GM12878 (cell line): ENCODE results near the gene TRIOBP. TPM values are rescaled to one million over a fixed set of nuclear protein-coding genes. Genes with fewer than 3 reads are reported as not detected.

ENCODE experiments used
- ATAC-seq: fragments of 200-7000 bp; cut with Tn5 transposase; 3 replicates; pipeline ENCODE4 v1.9.1; 2020; ENCODE audit warnings: mild to moderate bottlenecking, moderate library complexity
- BruUV-seq: library from RNA; stranded (reverse); fragments of 400-500 nt; replicated peaks from 2 replicates; lab custom pipeline; 2021; lab: Mats Ljungman, UMichigan
- CTCF ChIA-PET: fragments of 300-600 bp; sonication (Branson Sonifier 250); formaldehyde crosslinking; extraction: SDS; loops from one replicate; lab custom pipeline; 2021; ENCODE audit warnings: inconsistent platforms; lab: Yijun Ruan, JAX
- POLR2A ChIA-PET: fragments of 350-600 bp; formaldehyde crosslinking; extraction: SDS; loops from one replicate; lab custom pipeline; 2021; ENCODE audit warnings: inconsistent platforms; lab: Charles Lee
- RAD21 ChIA-PET: fragments of 300-600 bp; sonication (Branson Sonifier 250); formaldehyde crosslinking; loops from one replicate; lab custom pipeline; 2023; ENCODE audit warnings: antibody characterized with exemption; ENCODE audit not compliant: unreplicated experiment; lab: Charles Lee
- SMC1A ChIA-PET: fragments of 300-600 bp; sonication (Branson Sonifier 250); formaldehyde crosslinking; loops from one replicate; lab custom pipeline; 2023; ENCODE audit not compliant: unreplicated experiment, uncharacterized antibody; lab: Charles Lee
- DNase-seq: peaks from one replicate; pipeline ENCODE4 v3.0.0-alpha.2; 2011; ENCODE audit warnings: low read depth, low spot score
- FAIRE-seq: peaks from 3 replicates; lab custom pipeline; 2011; peaks lifted over from hg19 to GRCh38; lab: Jason Lieb, UNC
- H2AFZ ChIP-seq: 2 replicates; pipeline ENCODE4 v1.6.0; 2011; ENCODE audit warnings: low read depth, low read length, control low read depth; ENCODE audit not compliant: control insufficient read depth
- H3K27ac ChIP-seq: 2 replicates; pipeline ENCODE4 v1.5.1; 2011; ENCODE audit warnings: control low read depth; ENCODE audit not compliant: control insufficient read depth, insufficient read depth
- H3K27me3 ChIP-seq, 2 experiments: replicated peaks in 1 of 2; 2 replicates each; pipeline versions ENCODE4 v1.6.0 to v1.6.1; 2011; ENCODE audit warnings: low read length in 1 of 2; ENCODE audit not compliant: control insufficient read depth in 2 of 2, insufficient read depth in 2 of 2
- H3K36me3 ChIP-seq, 2 experiments: 2 replicates each; pipeline ENCODE4 v1.5.1; 2011; ENCODE audit warnings: low read length in 1 of 2; ENCODE audit not compliant: control insufficient read depth in 2 of 2, insufficient read depth in 2 of 2
- H3K4me1 ChIP-seq: 2 replicates; pipeline ENCODE4 v1.6.1; 2011; ENCODE audit warnings: mild to moderate bottlenecking, low read length, moderate library complexity, mixed read lengths; ENCODE audit not compliant: control insufficient read depth, insufficient read depth
- H3K4me2 ChIP-seq: 2 replicates; pipeline ENCODE4 v1.6.0; 2011; ENCODE audit warnings: control low read depth; ENCODE audit not compliant: control insufficient read depth, insufficient read depth
- H3K4me3 ChIP-seq: fragments of 200-600 bp; sonication (generic); 2 replicates; pipeline ENCODE4 v1.5.1; 2016
- H3K79me2 ChIP-seq: 2 replicates; pipeline ENCODE4 v1.6.0; 2011; ENCODE audit warnings: low read length; ENCODE audit not compliant: control insufficient read depth, insufficient read depth
- H3K9ac ChIP-seq: 2 replicates; pipeline ENCODE4 v1.8.0; 2011; ENCODE audit warnings: low read length, control low read depth, mixed read lengths; ENCODE audit not compliant: control insufficient read depth, insufficient read depth
- H3K9me3 ChIP-seq: replicated peaks from 3 replicates; pipeline ENCODE4 v1.5.1; 2011; ENCODE audit warnings: mild to moderate bottlenecking, low read length; ENCODE audit not compliant: control insufficient read depth, insufficient read depth
- H4K20me1 ChIP-seq: 2 replicates; pipeline ENCODE4 v1.6.0; 2011; ENCODE audit not compliant: control insufficient read depth, insufficient read depth
- ASH2L ChIP-seq: fragments of 300-600, 200-600 bp; sonication (generic); IDR thresholded peaks from 2 replicates; pipeline ENCODE4 v1.6.1; 2017; ENCODE audit warnings: low read depth, mild to moderate bottlenecking, borderline replicate concordance
- BACH1 ChIP-seq: fragments of 450-650 bp; IDR thresholded peaks from 2 replicates; pipeline ENCODE4 v1.6.1; 2017; ENCODE audit warnings: mild to moderate bottlenecking, borderline replicate concordance
- BRCA1 ChIP-seq: IDR thresholded peaks from 2 replicates; pipeline ENCODE4 v1.6.1; 2011; ENCODE audit warnings: low read depth, low read length, improper control_type of control experiment
- HDAC2 ChIP-seq: fragments of 200-600 bp; sonication (generic); IDR thresholded peaks from 2 replicates; pipeline ENCODE4 v1.6.1; 2017
- KAT2A ChIP-seq: conservative IDR thresholded peaks from 2 replicates; pipeline ENCODE4 v1.6.1; 2011; ENCODE audit warnings: low read depth, low read length; ENCODE audit not compliant: control insufficient read depth
- MYC ChIP-seq: IDR thresholded peaks from 2 replicates; pipeline ENCODE4 v1.6.1; 2011; ENCODE audit warnings: mild to moderate bottlenecking, low read length, moderate library complexity, inconsistent platforms; ENCODE audit not compliant: insufficient read depth, insufficient replicate concordance, insufficient read length, severe bottlenecking
- PAX5 ChIP-seq: IDR thresholded peaks from 2 replicates; pipeline ENCODE4 v1.6.1; 2011; ENCODE audit warnings: low read depth, low read length, borderline replicate concordance
- RAD21 ChIP-seq: IDR thresholded peaks from 2 replicates; pipeline ENCODE4 v1.6.1; 2011; ENCODE audit warnings: mild to moderate bottlenecking, low read depth, low read length, moderate library complexity; ENCODE audit not compliant: insufficient read depth
- RELA ChIP-seq: fragments of 450-650 bp; IDR thresholded peaks from 2 replicates; pipeline ENCODE4 v1.8.0; 2014; ENCODE audit warnings: borderline replicate concordance; ENCODE audit not compliant: partially characterized antibody
- RFX5 ChIP-seq: IDR thresholded peaks from 2 replicates; pipeline ENCODE4 v1.6.1; 2011; ENCODE audit warnings: low read depth, low read length, improper control_type of control experiment
- SREBF1 ChIP-seq: IDR thresholded peaks from 2 replicates; pipeline ENCODE4 v1.6.1; 2012; ENCODE audit warnings: mild to moderate bottlenecking, low read length
- STAT3 ChIP-seq: IDR thresholded peaks from 2 replicates; pipeline ENCODE4 v1.6.1; 2011; ENCODE audit warnings: low read depth, low read length, improper control_type of control experiment
- TCF12 ChIP-seq: IDR thresholded peaks from 2 replicates; pipeline ENCODE4 v1.6.1; 2011; ENCODE audit warnings: low read depth, mild to moderate bottlenecking, low read length
- ZNF274 ChIP-seq: IDR thresholded peaks from one replicate; pipeline ENCODE4 v1.8.0; 2011; ENCODE audit not compliant: insufficient read length, insufficient read depth
- ZSCAN29 ChIP-seq: fragments of 450-650 bp; IDR thresholded peaks from 2 replicates; pipeline ENCODE4 v1.6.1; 2017; ENCODE audit warnings: mild to moderate bottlenecking, moderate library complexity
- WGBS: methylation state at CpG from one replicate; pipeline ENCODE4 v1.1.6; 2016; ENCODE audit warnings: low lambda C conversion rate; ENCODE audit not compliant: insufficient replicate concordance, insufficient coverage; ENCODE audit errors: missing lambda C conversion rate; 5-methylcytosine and 5-hydroxymethylcytosine counted together
- in situ Hi-C: fragments of 300-500 bp; cut with MboI; formaldehyde crosslinking; loops from 9 replicates; pipeline ENCODE4 v1.14.3; 2018; ENCODE audit warnings: mixed read lengths
- intact Hi-C: fragments of 100-400 bp; cut with micrococcal nuclease; formaldehyde crosslinking; loops from one replicate; pipeline ENCODE4 v1.14.2; 2022; ENCODE audit not compliant: unreplicated experiment
- polyA plus RNA-seq, 11 experiments: library from polyadenylated mRNA; depleted of rRNA in 4 of 11; unstranded in 6 of 11; stranded (reverse) in 5 of 11; fragments of >200 nt; fragmentation: Nextera tagmentation in 4 of 11; fragmentation: Illumina TruSeq in 1 of 11; extraction: Ambion mirVana in 4 of 11; extraction: Trizol in 1 of 11; gene quantifications; 1 replicate in 1 of 11; 2 replicates in 10 of 11; pipeline versions ENCODE4 v1.2.1 to v1.2.3, GENCODE V29; 2011 to 2016; ENCODE audit warnings: inconsistent platforms in 2 of 11, missing spikeins in 2 of 11, low read depth in 1 of 11
- total RNA-seq, 4 experiments: library from RNA; depleted of rRNA in 3 of 4; stranded (reverse); fragments of >200 nt in 3 of 4; fragmentation: Illumina TruSeq in 1 of 4; extraction: Trizol in 1 of 4; gene quantifications; 2 replicates each; pipeline versions ENCODE4 v1.2.1 to v1.2.3, GENCODE V29; 2013 to 2021
- TF ChIP-seq, protein P1 (sequence below): fragments of 450-650 bp; formaldehyde crosslinking; IDR thresholded peaks from 2 replicates; pipeline ENCODE4 v1.5.0; 2022; ENCODE audit warnings: mild to moderate bottlenecking, missing genetic modification characterization
- TF ChIP-seq, protein P2 (sequence below): fragments of 450-650 bp; IDR thresholded peaks from 2 replicates; pipeline ENCODE4 v1.6.1; 2017; ENCODE audit warnings: antibody characterized with exemption, mild to moderate bottlenecking, moderate library complexity
- TF ChIP-seq, protein P3 (sequence below): fragments of 450-650 bp; IDR thresholded peaks from 2 replicates; pipeline ENCODE4 v1.6.1; 2017; ENCODE audit warnings: mild to moderate bottlenecking, low read depth, inconsistent platforms; ENCODE audit not compliant: poor library complexity, severe bottlenecking

Gene TRIOBP
- total and polyA plus RNA-seq, 10 of the 15 experiments (the other 5 are each of a cell fraction or from before 2014, with no cell fraction given) = 0.21 to 23.6 (median 11.9) TPM

DNA sequence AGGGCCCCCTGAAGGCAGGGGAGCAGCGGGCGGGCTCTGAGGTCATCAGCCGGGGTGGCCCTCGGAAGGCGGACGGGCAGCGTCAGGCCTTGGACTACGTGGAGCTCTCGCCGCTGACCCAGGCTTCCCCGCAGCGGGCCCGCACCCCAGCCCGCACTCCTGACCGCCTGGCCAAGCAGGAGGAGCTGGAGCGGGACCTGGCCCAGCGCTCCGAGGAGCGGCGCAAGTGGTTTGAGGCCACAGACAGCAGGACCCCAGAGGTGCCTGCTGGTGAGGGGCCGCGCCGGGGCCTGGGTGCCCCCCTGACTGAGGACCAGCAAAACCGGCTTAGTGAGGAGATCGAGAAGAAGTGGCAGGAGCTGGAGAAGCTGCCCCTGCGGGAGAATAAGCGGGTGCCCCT is 60.8 kb downstream of the TRIOBP start:
- H3K27ac ChIP-seq = no peak overlapping the region
- no peaks in the 10 kb centered on the region for H4K20me1 ChIP-seq
- WGBS = 99% methylated on average over 27 of the region's 27 CpGs
- no peak overlapping the region for H3K9ac ChIP-seq
- H3K27me3 ChIP-seq = no peaks in the 10 kb centered on the region
- in situ Hi-C loops = no loop called here
- no peak for ATAC-seq
- no peak for TF ChIP-seq BRCA1
- TF ChIP-seq, protein P1, sequence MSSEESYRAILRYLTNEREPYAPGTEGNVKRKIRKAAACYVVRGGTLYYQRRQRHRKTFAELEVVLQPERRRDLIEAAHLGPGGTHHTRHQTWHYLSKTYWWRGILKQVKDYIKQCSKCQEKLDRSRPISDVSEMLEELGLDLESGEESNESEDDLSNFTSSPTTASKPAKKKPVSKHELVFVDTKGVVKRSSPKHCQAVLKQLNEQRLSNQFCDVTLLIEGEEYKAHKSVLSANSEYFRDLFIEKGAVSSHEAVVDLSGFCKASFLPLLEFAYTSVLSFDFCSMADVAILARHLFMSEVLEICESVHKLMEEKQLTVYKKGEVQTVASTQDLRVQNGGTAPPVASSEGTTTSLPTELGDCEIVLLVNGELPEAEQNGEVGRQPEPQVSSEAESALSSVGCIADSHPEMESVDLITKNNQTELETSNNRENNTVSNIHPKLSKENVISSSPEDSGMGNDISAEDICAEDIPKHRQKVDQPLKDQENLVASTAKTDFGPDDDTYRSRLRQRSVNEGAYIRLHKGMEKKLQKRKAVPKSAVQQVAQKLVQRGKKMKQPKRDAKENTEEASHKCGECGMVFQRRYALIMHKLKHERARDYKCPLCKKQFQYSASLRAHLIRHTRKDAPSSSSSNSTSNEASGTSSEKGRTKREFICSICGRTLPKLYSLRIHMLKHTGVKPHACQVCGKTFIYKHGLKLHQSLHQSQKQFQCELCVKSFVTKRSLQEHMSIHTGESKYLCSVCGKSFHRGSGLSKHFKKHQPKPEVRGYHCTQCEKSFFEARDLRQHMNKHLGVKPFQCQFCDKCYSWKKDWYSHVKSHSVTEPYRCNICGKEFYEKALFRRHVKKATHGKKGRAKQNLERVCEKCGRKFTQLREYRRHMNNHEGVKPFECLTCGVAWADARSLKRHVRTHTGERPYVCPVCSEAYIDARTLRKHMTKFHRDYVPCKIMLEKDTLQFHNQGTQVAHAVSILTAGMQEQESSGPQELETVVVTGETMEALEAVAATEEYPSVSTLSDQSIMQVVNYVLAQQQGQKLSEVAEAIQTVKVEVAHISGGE (CRISPR knock-in tag) = no peak
- no peak for TF ChIP-seq ZNF274
- no peak for TF ChIP-seq HDAC2
- TF ChIP-seq RFX5 = no peak
- TF ChIP-seq, protein P2, sequence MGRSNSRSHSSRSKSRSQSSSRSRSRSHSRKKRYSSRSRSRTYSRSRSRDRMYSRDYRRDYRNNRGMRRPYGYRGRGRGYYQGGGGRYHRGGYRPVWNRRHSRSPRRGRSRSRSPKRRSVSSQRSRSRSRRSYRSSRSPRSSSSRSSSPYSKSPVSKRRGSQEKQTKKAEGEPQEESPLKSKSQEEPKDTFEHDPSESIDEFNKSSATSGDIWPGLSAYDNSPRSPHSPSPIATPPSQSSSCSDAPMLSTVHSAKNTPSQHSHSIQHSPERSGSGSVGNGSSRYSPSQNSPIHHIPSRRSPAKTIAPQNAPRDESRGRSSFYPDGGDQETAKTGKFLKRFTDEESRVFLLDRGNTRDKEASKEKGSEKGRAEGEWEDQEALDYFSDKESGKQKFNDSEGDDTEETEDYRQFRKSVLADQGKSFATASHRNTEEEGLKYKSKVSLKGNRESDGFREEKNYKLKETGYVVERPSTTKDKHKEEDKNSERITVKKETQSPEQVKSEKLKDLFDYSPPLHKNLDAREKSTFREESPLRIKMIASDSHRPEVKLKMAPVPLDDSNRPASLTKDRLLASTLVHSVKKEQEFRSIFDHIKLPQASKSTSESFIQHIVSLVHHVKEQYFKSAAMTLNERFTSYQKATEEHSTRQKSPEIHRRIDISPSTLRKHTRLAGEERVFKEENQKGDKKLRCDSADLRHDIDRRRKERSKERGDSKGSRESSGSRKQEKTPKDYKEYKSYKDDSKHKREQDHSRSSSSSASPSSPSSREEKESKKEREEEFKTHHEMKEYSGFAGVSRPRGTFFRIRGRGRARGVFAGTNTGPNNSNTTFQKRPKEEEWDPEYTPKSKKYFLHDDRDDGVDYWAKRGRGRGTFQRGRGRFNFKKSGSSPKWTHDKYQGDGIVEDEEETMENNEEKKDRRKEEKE = no peak
- no peak for TF ChIP-seq TCF12
- TF ChIP-seq STAT3 = no peak
- no peak for TF ChIP-seq RAD21
- TF ChIP-seq SREBF1 = no peak
- TF ChIP-seq PAX5 = no peak
- no peak for TF ChIP-seq MYC
- TF ChIP-seq ASH2L = no peak
- no peak for TF ChIP-seq ZSCAN29
- TF ChIP-seq BACH1 = no peak
- TF ChIP-seq, protein P3, sequence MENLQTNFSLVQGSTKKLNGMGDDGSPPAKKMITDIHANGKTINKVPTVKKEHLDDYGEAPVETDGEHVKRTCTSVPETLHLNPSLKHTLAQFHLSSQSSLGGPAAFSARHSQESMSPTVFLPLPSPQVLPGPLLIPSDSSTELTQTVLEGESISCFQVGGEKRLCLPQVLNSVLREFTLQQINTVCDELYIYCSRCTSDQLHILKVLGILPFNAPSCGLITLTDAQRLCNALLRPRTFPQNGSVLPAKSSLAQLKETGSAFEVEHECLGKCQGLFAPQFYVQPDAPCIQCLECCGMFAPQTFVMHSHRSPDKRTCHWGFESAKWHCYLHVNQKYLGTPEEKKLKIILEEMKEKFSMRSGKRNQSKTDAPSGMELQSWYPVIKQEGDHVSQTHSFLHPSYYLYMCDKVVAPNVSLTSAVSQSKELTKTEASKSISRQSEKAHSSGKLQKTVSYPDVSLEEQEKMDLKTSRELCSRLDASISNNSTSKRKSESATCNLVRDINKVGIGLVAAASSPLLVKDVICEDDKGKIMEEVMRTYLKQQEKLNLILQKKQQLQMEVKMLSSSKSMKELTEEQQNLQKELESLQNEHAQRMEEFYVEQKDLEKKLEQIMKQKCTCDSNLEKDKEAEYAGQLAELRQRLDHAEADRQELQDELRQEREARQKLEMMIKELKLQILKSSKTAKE = no peak
- no peak for TF ChIP-seq KAT2A
- TF ChIP-seq RELA = no peak
- TF ChIP-seq, all 136 proteins: peak for 0
- H3K36me3 ChIP-seq = peaks cover 5 to 11% of the 10 kb centered on the region in 2 experiments; a peak in 3 of 4 replicates
- DNase-seq (no peak), FAIRE-seq (no peak)
- ChIA-PET RAD21 (no interaction called here), POLR2A (no interaction called here), SMC1A (no interaction called here), CTCF (no interaction called here)
- H3K79me2 ChIP-seq = no peaks in the 10 kb centered on the region
- no peaks in the 10 kb centered on the region for H3K4me1 ChIP-seq
- intact Hi-C loops = no loop called here
- no peak overlapping the region for H2AFZ ChIP-seq
- H3K9me3 ChIP-seq = no peaks in the 10 kb centered on the region
- H3K4me3 ChIP-seq = no peak overlapping the region
- BruUV-seq = no TSS peak
- H3K4me2 ChIP-seq = no peak overlapping the region
